Lower leg skin (tissue), 4 donors: Measurements from ENCODE around the gene CYLD. TPM values are rescaled to one million over a fixed set of nuclear protein-coding genes. Genes with fewer than 3 reads are reported as not detected.
A peak's percentile ranks its signal among the peaks of the same experiment; 100 is the strongest.

Experiments used
- DNase-seq, 2 donors: peaks; one replicate each; pipeline ENCODE4 v3.0.0-alpha.2; 2019; ENCODE audit warnings: low spot score in 2 of 2
- H3K4me3 ChIP-seq: fragments of 200-600 bp; sonication (generic); 2 replicates; pipeline ENCODE4 v1.5.1; 2017; ENCODE audit warnings: mild to moderate bottlenecking, low read depth; ENCODE audit not compliant: poor library complexity, severe bottlenecking
- CTCF ChIP-seq, 3 donors: fragments of 450-650 bp; IDR thresholded peaks; one replicate each; pipeline ENCODE4 v1.5.1; 2016; ENCODE audit warnings: antibody characterized with exemption in 3 of 3, mild to moderate bottlenecking in 3 of 3, moderate library complexity in 2 of 3
- POLR2A ChIP-seq, 2 donors: fragments of 450-650 bp; IDR thresholded peaks; one replicate each; pipeline ENCODE4 v1.6.1; 2016 to 2017; ENCODE audit warnings: antibody characterized with exemption in 2 of 2, mild to moderate bottlenecking in 1 of 2, moderate library complexity in 1 of 2
- WGBS, 2 donors: methylation state at CpG; one replicate each; pipeline ENCODE4 v1.1.5; 2018; 5-methylcytosine and 5-hydroxymethylcytosine counted together
- intact Hi-C: fragments of 100-400 bp; cut with DNase I; formaldehyde crosslinking; loops from one replicate; pipeline ENCODE4 v1.15.0; 2023; ENCODE audit warnings: low total_unique reads
- total RNA-seq, 4 donors: library from RNA; depleted of rRNA; stranded (reverse); fragments of >200 nt; gene quantifications; one replicate each; pipeline ENCODE4 v1.1.0, GENCODE V29; 2016

Gene CYLD
- total RNA-seq, 4 donors from 2014 or later: 35.8 to 50.3 (median 41.8) TPM

- peak in 1 of 2 donors; percentile 74 for DNase-seq
- no peak for TF ChIP-seq POLR2A (IDR thresholded peaks at IDR 0.05)
- TF ChIP-seq CTCF (IDR thresholded peaks at IDR 0.05): no peak
- 62% methylated on average over 5 of the region's 5 CpGs for WGBS, 2 donors
- intact Hi-C loops: no loop called here
- H3K4me3 ChIP-seq: no peak overlapping the region
Observed at GRCh38 chr16:50696126-50696525, 45.8 kb upstream of the CYLD start.

DNA sequence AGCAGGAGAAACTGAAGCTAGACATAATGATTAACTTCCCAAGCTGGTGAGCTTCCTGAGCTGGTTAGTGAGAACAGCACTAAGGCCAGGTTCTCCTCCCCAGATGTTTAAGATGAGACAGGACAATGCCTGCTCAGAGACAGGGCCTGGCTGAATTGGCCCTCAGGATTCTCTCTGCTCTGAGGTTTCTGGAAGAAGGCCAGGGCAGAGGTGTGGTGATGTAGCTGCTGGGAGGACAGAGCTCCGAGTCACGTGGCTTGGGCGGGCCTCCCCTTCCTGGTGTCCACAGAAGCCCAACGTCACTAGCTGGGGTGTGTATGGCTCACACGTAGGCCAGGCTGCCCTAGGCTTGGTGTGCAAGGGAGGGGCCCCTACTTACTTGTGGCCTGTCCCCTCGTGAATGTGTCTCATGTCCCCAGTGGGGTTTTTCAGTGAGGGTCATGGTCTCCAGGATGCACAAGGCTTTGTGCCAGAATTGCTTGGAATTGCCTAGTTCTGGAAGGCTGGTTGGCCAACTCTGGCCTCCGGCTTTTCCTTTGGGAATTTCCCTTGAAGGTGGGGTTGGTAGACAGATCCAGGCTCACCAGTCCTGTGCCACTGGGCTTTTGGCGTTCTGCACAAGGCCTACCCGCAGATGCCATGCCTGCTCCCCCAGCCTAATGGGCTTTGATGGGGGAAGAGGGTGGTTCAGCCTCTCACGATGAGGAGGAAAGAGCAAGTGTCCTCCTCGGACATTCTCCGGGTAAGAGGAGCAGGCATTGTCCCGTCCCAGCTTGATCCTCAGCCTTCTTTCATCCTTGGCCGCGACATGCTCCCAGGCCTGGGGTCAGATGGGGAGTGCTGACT lies 45.1 kb upstream of the CYLD start:
- WGBS, 2 donors: 52 to 67% methylated on average over 11 to 15 of the region's 15 CpGs
- TF ChIP-seq POLR2A (IDR thresholded peaks at IDR 0.05) (no peak), CTCF (IDR thresholded peaks at IDR 0.05) (no peak)
- peak; percentile 93 to 97 for DNase-seq
- intact Hi-C loops: no loop called here
- H3K4me3 ChIP-seq: no peak overlapping the region

- no peak for DNase-seq
- no peak overlapping the region for H3K4me3 ChIP-seq
- WGBS, 2 donors: 90 to 92% methylated on average over 5 of the region's 5 CpGs
- intact Hi-C loops: no loop called here
- TF ChIP-seq CTCF (IDR thresholded peaks at IDR 0.05): no peak
- no peak for TF ChIP-seq POLR2A (IDR thresholded peaks at IDR 0.05)
Observed at GRCh38 chr16:50697421-50697715, 44.5 kb upstream of the CYLD start.

GRCh38 chr16:50697881-50698767 lies 43.8 kb upstream of the CYLD start:
- 37 to 40% methylated on average over 19 of the region's 19 CpGs for WGBS, 2 donors

More at GRCh38 chr16:50697881-50698767, 43.8 kb upstream of the CYLD start:
- peak; percentile 59 to 88 for DNase-seq
- intact Hi-C loops: no loop called here
- H3K4me3 ChIP-seq: no peak overlapping the region
- TF ChIP-seq CTCF (IDR thresholded peaks at IDR 0.05) (no peak), POLR2A (IDR thresholded peaks at IDR 0.05) (no peak)
